Esophagus muscularis mucosa (tissue), 3 donors: ENCODE results near the gene SLC35E2B.

Experiments
- POLR2A ChIP-seq: fragments of 450-650 bp; IDR thresholded peaks from one replicate; pipeline ENCODE4 v1.6.1; 2017; ENCODE audit warnings: antibody characterized with exemption, moderate library complexity, mild to moderate bottlenecking, low read depth
- POLR2AphosphoS5 ChIP-seq, 2 donors: sonication (generic); formaldehyde crosslinking; IDR thresholded peaks; one replicate each; pipeline ENCODE4 v1.6.1; 2017; ENCODE audit warnings: antibody characterized with exemption in 2 of 2
- TF ChIP-seq, protein P1 (sequence below), 3 experiments: fragments of 200-600 bp in 2 of 3; fragments of 450-650 bp in 1 of 3; sonication (generic) in 2 of 3; IDR thresholded peaks; one replicate each; pipeline ENCODE4 v1.5.1; 2017 to 2019; ENCODE audit warnings: antibody characterized with exemption in 3 of 3, mild to moderate bottlenecking in 2 of 3, moderate library complexity in 1 of 3

DNA sequence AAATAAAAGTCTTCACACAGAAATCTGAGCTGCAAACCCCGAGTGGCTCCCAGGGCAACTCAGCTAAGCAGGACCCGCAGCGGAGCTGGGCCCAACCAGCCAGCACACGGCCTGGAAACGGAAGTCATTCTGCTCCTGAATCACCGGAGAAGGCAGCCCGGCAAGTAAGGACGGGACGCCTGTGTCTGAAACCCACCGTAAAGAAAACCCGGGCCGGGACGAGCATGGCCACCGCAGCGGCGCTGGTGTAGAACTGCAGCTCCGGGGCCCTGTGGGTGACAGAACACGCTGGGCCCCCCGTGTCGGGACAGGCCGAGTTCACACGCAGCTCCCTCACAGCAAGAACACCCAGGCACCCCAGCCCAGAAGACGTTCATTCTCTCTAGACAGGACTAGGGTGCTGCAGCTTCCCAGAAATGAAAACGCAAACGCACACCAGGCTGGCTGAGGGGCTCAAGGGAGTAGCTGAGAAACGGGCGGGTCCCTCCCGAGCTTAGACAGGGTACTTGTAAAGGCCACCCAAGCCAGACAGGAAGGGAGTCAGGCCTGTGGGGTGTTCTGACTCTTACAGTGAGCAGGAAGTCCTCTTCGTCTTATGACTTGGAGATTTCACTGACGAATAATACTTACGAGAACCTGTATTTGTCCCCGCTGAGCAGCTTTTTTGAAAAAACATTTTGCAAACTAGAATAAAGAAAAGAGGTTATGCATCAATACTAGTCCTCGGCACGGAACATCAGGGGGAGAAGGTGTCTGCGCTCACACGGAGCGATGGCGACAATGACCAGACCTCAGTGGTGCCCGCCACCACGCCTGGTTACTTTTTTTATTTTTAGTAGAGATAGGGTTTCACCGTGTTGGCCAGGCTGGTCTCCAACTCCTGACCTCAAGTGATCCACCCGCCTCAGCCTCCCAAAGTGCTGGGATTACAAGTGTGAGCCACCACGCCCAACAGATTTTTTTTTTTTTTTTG is 22.8 kb downstream of the SLC35E2B start:
- TF ChIP-seq, protein P1, sequence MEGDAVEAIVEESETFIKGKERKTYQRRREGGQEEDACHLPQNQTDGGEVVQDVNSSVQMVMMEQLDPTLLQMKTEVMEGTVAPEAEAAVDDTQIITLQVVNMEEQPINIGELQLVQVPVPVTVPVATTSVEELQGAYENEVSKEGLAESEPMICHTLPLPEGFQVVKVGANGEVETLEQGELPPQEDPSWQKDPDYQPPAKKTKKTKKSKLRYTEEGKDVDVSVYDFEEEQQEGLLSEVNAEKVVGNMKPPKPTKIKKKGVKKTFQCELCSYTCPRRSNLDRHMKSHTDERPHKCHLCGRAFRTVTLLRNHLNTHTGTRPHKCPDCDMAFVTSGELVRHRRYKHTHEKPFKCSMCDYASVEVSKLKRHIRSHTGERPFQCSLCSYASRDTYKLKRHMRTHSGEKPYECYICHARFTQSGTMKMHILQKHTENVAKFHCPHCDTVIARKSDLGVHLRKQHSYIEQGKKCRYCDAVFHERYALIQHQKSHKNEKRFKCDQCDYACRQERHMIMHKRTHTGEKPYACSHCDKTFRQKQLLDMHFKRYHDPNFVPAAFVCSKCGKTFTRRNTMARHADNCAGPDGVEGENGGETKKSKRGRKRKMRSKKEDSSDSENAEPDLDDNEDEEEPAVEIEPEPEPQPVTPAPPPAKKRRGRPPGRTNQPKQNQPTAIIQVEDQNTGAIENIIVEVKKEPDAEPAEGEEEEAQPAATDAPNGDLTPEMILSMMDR (IDR thresholded peaks at IDR 0.05): no peak
- TF ChIP-seq POLR2AphosphoS5 (IDR thresholded peaks at IDR 0.05) (no peak), POLR2A (no peak)
